Measurements from ENCODE around the gene LZTS3.

DNA sequence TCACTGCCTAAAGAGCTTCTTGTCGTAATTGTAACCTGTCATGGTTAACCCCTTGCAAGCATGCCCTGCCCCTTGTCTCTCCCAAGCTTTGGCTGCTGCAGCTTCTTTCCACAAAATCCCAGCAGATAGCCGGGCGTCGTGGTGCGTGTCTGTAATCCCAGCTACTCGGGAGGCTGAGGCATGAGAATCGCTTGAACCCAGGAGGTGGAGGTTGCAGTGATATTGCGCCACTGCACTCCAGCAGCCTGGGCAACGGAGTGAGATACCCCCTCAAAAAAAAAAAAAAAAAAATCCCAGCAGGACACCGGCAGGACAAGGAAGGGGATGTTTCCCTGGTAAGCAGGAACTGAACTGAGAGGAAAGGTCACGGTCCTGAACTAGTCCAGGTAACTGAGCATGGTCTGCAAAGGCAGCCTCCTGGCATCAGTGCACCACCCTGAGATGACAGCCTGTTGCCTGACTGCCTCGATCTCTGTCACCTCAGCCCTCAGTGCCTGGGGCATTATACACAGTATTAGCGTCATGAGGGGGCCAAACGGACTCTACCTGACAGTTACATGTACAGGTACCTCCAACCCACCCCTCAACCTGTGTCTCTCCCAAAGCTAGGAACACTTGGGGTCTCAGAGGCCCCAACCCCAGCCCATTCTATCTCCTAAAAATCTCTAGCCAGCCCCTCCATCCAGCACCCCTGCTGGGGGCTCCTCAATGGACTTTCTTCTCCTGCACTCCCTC lies 1.8 kb downstream of the LZTS3 start:
- TF ChIP-seq MXI1 (IDR thresholded peaks at IDR 0.05; ENCODE audit: low read depth, low read length): no peak
- TF ChIP-seq, protein P1, sequence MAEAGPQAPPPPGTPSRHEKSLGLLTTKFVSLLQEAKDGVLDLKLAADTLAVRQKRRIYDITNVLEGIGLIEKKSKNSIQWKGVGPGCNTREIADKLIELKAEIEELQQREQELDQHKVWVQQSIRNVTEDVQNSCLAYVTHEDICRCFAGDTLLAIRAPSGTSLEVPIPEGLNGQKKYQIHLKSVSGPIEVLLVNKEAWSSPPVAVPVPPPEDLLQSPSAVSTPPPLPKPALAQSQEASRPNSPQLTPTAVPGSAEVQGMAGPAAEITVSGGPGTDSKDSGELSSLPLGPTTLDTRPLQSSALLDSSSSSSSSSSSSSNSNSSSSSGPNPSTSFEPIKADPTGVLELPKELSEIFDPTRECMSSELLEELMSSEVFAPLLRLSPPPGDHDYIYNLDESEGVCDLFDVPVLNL (IDR thresholded peaks at IDR 0.05; ENCODE audit: low read depth, low read length): no peak
- TF ChIP-seq, protein P2, sequence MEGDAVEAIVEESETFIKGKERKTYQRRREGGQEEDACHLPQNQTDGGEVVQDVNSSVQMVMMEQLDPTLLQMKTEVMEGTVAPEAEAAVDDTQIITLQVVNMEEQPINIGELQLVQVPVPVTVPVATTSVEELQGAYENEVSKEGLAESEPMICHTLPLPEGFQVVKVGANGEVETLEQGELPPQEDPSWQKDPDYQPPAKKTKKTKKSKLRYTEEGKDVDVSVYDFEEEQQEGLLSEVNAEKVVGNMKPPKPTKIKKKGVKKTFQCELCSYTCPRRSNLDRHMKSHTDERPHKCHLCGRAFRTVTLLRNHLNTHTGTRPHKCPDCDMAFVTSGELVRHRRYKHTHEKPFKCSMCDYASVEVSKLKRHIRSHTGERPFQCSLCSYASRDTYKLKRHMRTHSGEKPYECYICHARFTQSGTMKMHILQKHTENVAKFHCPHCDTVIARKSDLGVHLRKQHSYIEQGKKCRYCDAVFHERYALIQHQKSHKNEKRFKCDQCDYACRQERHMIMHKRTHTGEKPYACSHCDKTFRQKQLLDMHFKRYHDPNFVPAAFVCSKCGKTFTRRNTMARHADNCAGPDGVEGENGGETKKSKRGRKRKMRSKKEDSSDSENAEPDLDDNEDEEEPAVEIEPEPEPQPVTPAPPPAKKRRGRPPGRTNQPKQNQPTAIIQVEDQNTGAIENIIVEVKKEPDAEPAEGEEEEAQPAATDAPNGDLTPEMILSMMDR (IDR thresholded peaks at IDR 0.05 in 2 of 3, conservative IDR thresholded peaks at IDR 0.05 in 1 of 3; ENCODE audit: control insufficient read depth in 2 of 3, extremely low read depth in 1 of 3, insufficient read depth in 1 of 3, low read depth in 3 of 3, low read length in 3 of 3): no peak
- TF ChIP-seq, protein P3, sequence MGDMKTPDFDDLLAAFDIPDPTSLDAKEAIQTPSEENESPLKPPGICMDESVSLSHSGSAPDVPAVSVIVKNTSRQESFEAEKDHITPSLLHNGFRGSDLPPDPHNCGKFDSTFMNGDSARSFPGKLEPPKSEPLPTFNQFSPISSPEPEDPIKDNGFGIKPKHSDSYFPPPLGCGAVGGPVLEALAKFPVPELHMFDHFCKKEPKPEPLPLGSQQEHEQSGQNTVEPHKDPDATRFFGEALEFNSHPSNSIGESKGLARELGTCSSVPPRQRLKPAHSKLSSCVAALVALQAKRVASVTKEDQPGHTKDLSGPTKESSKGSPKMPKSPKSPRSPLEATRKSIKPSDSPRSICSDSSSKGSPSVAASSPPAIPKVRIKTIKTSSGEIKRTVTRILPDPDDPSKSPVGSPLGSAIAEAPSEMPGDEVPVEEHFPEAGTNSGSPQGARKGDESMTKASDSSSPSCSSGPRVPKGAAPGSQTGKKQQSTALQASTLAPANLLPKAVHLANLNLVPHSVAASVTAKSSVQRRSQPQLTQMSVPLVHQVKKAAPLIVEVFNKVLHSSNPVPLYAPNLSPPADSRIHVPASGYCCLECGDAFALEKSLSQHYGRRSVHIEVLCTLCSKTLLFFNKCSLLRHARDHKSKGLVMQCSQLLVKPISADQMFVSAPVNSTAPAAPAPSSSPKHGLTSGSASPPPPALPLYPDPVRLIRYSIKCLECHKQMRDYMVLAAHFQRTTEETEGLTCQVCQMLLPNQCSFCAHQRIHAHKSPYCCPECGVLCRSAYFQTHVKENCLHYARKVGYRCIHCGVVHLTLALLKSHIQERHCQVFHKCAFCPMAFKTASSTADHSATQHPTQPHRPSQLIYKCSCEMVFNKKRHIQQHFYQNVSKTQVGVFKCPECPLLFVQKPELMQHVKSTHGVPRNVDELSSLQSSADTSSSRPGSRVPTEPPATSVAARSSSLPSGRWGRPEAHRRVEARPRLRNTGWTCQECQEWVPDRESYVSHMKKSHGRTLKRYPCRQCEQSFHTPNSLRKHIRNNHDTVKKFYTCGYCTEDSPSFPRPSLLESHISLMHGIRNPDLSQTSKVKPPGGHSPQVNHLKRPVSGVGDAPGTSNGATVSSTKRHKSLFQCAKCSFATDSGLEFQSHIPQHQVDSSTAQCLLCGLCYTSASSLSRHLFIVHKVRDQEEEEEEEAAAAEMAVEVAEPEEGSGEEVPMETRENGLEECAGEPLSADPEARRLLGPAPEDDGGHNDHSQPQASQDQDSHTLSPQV (IDR thresholded peaks at IDR 0.05): no peak
- TF ChIP-seq ZBTB40 (IDR thresholded peaks at IDR 0.05; ENCODE audit: borderline replicate concordance): no peak
- no peak for TF ChIP-seq YY1 (IDR thresholded peaks at IDR 0.05; ENCODE audit: low read depth, low read length)
- TF ChIP-seq RCOR1 (conservative IDR thresholded peaks at IDR 0.05; ENCODE audit: low read depth, low read length): no peak
- TF ChIP-seq STAT1 (conservative IDR thresholded peaks at IDR 0.05): no peak
- no peak for TF ChIP-seq EZH2 (IDR thresholded peaks at IDR 0.05; ENCODE audit: borderline replicate concordance, control insufficient read depth, low read depth, low read length)
- TF ChIP-seq EP300 (IDR thresholded peaks at IDR 0.05; ENCODE audit: borderline replicate concordance in 1 of 2, control insufficient read depth in 1 of 2, low read depth in 2 of 2, low read length in 2 of 2): no peak
